Adrenal gland (tissue), 5 donors: ENCODE results near the gene ID2.

ENCODE experiments used
- POLR2A ChIP-seq, 2 donors: fragments of 450-650 bp; IDR thresholded peaks; one replicate each; pipeline ENCODE4 v1.6.1; 2017; ENCODE audit warnings: antibody characterized with exemption in 2 of 2, mild to moderate bottlenecking in 2 of 2, moderate library complexity in 1 of 2
- TF ChIP-seq, protein P1 (sequence below), 6 experiments: fragments of 450-650 bp in 4 of 6; fragments of 200-600 bp in 2 of 6; sonication (generic) in 1 of 6; IDR thresholded peaks; 1 replicate in 5 of 6; 2 replicates in 1 of 6; pipeline versions ENCODE4 v1.5.1 to v1.8.0; 2016 to 2021; ENCODE audit warnings: antibody characterized with exemption in 6 of 6, mild to moderate bottlenecking in 2 of 6, moderate library complexity in 1 of 6
- donor health status: DM: no; HTN: no; CAD: no.

GRCh38 chr2:8646731-8647461, 35.0 kb upstream of the ID2 start:
- TF ChIP-seq, protein P1, sequence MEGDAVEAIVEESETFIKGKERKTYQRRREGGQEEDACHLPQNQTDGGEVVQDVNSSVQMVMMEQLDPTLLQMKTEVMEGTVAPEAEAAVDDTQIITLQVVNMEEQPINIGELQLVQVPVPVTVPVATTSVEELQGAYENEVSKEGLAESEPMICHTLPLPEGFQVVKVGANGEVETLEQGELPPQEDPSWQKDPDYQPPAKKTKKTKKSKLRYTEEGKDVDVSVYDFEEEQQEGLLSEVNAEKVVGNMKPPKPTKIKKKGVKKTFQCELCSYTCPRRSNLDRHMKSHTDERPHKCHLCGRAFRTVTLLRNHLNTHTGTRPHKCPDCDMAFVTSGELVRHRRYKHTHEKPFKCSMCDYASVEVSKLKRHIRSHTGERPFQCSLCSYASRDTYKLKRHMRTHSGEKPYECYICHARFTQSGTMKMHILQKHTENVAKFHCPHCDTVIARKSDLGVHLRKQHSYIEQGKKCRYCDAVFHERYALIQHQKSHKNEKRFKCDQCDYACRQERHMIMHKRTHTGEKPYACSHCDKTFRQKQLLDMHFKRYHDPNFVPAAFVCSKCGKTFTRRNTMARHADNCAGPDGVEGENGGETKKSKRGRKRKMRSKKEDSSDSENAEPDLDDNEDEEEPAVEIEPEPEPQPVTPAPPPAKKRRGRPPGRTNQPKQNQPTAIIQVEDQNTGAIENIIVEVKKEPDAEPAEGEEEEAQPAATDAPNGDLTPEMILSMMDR (IDR thresholded peaks at IDR 0.05) = no peak
- no peak for TF ChIP-seq POLR2A (IDR thresholded peaks at IDR 0.05)
